Kidney epithelial cell (primary cell): ENCODE data around the gene PLA2G4E. TPM values are rescaled to one million over a fixed set of nuclear protein-coding genes. Genes with fewer than 3 reads are reported as not detected.

ENCODE experiments used
- DNase-seq: peaks from one replicate; pipeline ENCODE4 v3.0.0-alpha.2; 2010; ENCODE audit warnings: low read depth
- H3K27me3 ChIP-seq: 2 replicates; pipeline ENCODE4 v1.6.0; 2011; ENCODE audit warnings: low read length; ENCODE audit not compliant: control insufficient read depth, insufficient read depth
- H3K36me3 ChIP-seq: 2 replicates; pipeline ENCODE4 v1.5.1; 2011; ENCODE audit warnings: low read length; ENCODE audit not compliant: control insufficient read depth, insufficient read depth
- H3K4me3 ChIP-seq: 2 replicates; pipeline ENCODE4 v1.5.1; 2011; ENCODE audit warnings: low read depth, mild to moderate bottlenecking, control low read depth, low read length
- CTCF ChIP-seq: IDR thresholded peaks from 2 replicates; pipeline ENCODE4 v1.5.1; 2011; ENCODE audit warnings: mild to moderate bottlenecking, moderate library complexity, low read length, control low read depth, inconsistent platforms; ENCODE audit not compliant: insufficient read depth, poor library complexity, severe bottlenecking
- total RNA-seq: library from RNA; depleted of rRNA; stranded (reverse); fragments of >200 nt; gene quantifications from 2 replicates; pipeline ENCODE4 v1.2.3, GENCODE V29; 2015

PLA2G4E gene
- total RNA-seq, 1 donor from 2014 or later, result not detected

DNA sequence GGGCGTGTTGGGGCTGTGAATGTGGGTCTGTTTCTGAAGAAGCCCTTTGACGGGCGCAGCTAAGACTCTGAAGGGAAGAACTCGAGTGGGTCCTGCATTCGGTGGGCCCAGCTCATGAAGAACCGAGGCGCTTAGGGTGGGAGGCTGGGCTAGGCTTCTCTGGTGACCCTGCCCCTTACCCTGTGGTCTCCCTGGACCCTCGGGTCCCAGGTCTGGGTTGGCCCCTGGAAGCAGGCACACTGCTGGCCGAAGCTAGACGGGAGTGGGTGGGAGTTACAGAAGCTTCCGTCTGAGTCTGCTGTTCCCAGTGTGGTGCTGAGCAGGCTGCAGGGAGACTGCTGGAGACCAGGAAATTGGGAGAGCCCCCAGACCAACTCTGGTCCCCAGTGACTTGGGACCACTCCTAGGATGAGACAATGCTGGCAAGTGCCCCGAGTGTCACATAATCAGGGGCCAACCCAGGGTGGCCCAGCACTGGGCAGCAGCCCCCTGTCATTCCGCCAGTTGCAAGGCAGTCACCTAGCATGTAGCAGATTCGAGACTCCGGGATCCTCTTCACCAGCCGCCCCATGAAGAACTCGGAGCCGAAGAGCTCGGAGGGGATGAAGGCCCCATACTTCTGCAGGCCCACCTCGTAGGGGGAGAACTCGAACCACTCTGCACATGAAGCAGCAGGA lies 31.8 kb downstream of the PLA2G4E start:
- no peak for TF ChIP-seq CTCF
- H3K27me3 ChIP-seq, result no peaks in the 10 kb centered on the region

DNA sequence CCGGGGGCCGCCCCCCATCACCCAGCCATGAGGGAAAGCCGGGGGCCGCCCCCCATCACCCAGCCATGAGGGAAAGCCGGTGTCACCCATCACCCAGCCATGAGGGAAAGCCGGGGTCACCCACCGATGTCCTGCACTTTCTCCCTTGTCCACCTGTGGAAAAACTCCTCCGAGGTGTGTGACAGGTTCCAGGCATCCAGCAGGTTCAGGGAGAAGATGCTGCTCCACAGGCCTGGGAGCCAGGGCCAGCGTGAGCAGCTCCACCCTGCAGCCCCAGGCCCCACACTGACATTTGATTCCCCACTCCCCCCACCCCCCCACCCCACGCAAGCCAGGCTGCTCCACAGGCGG lies 32.9 kb downstream of the PLA2G4E start:
- DNase-seq, result no peak
- Histone ChIP-seq H3K36me3 (no peaks in the 10 kb centered on the region), H3K4me3 (no peak overlapping the region), H3K27me3 (no peaks in the 10 kb centered on the region)
- TF ChIP-seq CTCF, result no peak

More for the DNA sequence above, 31.8 kb downstream of the PLA2G4E start:
- Histone ChIP-seq H3K36me3 (no peaks in the 10 kb centered on the region), H3K4me3 (no peak overlapping the region)
- DNase-seq, result no peak

DNA sequence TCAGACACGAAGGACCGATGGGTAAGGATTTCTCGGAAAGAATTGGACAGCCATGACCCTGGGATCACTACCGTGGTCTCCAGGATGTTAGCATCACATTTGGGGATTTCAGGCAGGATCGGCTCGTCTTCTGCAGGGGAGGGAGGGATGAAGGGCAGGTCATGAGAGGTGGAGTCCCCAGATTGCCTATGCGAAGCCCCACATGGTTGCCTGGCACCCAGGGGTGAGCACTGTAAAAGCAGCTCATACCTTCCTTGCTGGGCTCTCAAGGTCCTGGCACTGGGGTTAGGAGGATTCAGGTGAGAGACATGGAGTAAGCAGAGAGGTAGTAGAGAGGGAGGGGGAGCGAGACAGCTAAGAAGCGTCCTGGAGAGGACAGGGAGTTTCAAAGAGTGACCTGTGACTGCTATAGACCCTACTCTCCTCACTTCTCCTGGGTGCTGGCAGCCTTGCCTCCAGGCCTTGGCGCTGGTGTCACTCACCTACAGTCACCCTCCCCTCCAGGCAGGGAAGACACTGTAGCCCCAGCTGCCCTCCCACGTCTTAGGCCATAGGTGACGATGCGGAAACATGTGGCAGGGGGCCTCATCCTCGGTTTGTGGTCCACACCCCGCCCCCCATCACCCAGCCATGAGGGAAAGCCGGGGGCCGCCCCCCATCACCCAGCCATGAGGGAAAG lies 33.5 kb downstream of the PLA2G4E start:
- DNase-seq, result no peak
- no peak for TF ChIP-seq CTCF
- H3K36me3 ChIP-seq, result no peaks in the 10 kb centered on the region
- H3K4me3 ChIP-seq, result no peak overlapping the region
- no peaks in the 10 kb centered on the region for H3K27me3 ChIP-seq

DNA sequence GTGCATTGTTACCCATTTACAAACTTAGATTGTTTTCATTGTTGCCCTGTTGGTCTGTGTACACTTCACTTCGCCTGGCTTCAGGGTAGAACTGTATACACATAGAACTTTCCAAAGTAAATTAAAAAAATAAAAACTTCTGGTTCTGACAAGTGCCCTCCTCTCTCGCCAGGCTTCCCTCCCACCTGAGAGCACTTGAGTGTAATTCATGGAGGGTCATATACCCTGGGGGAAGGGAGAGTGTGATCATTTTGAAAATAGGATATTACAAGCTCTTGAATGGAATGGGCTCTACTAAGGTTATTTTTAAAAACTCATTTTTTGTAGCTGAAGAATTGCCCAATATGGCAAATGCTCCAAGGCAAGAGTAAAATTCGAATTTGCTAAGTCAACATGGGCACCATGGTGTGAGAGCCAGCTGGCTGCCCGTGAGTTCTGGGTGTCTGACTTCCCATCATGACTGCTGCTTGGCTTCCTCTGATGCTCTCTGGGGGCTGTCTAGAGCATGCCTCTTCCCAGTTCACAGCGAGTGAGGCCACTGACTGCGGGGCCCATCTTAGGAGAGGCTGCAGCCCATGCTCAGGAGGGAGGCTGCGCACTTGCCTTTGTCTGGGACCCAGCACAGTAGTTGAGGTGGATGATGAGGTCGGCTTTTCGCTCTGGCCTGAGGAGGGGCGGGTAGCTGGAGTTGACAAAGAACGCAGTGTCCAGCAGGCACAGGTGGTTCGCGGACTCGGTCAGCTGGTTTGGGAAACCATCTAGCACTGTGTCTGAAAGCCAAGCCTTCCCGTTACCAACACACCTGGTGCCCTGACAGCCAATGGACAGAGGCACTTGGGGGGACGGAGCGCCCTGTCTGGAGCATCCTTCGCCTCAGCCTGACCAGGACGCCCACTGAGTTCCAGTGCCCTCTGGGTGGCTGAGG lies 35.3 kb downstream of the PLA2G4E start:
- H3K36me3 ChIP-seq, result no peaks in the 10 kb centered on the region
- no peaks in the 10 kb centered on the region for H3K27me3 ChIP-seq
- DNase-seq, result no peak
- no peak for TF ChIP-seq CTCF
- no peak overlapping the region for H3K4me3 ChIP-seq

- no peak for TF ChIP-seq CTCF
- Histone ChIP-seq H3K36me3 (no peaks in the 10 kb centered on the region), H3K4me3 (no peak overlapping the region), H3K27me3 (no peaks in the 10 kb centered on the region)
- DNase-seq, result no peak
Observed at GRCh38 chr15:41984622-41985021, 36.2 kb downstream of the PLA2G4E start.
